HepG2 (cell line): Measurements from ENCODE around the gene RNU11. TPM values are rescaled to one million over a fixed set of nuclear protein-coding genes. Genes with fewer than 3 reads are reported as not detected.

Source experiments
- ASH2L ChIP-seq: fragments of 300-600, 200-600 bp; sonication (generic); IDR thresholded peaks from 2 replicates; pipeline ENCODE4 v1.7.0; 2017; ENCODE audit warnings: low read depth, mild to moderate bottlenecking, moderate library complexity, mixed read lengths, low read length; ENCODE audit not compliant: insufficient read length
- CHD4 ChIP-seq: fragments of 200-600 bp; sonication (generic); IDR thresholded peaks from 2 replicates; pipeline ENCODE4 v1.7.0; 2017; ENCODE audit warnings: mild to moderate bottlenecking, low read length, borderline replicate concordance
- FLYWCH1 ChIP-seq: sonication (generic); formaldehyde crosslinking; IDR thresholded peaks from 2 replicates; pipeline ENCODE4 v1.8.1; 2023; ENCODE audit warnings: mild to moderate bottlenecking, missing genetic modification reagents
- KDM5A ChIP-seq: fragments of 200-600 bp; sonication (generic); IDR thresholded peaks from 2 replicates; pipeline ENCODE4 v1.7.0; 2018; ENCODE audit warnings: antibody characterized with exemption, mild to moderate bottlenecking, low read length, borderline replicate concordance
- NFAT5 ChIP-seq: sonication (generic); formaldehyde crosslinking; IDR thresholded peaks from 2 replicates; pipeline ENCODE4 v1.4.0; 2020; ENCODE audit warnings: missing genetic modification reagents
- NFKB2 ChIP-seq: sonication (generic); formaldehyde crosslinking; IDR thresholded peaks from 2 replicates; pipeline ENCODE4 v1.4.0; 2020; ENCODE audit warnings: missing genetic modification reagents, borderline replicate concordance
- SIX4 ChIP-seq: sonication (generic); formaldehyde crosslinking; IDR thresholded peaks from 2 replicates; pipeline ENCODE4 v1.4.0; 2020; ENCODE audit warnings: missing genetic modification reagents
- TARDBP ChIP-seq: sonication (generic); formaldehyde crosslinking; IDR thresholded peaks from 2 replicates; pipeline ENCODE4 v1.8.0; 2022; ENCODE audit warnings: mild to moderate bottlenecking, missing genetic modification reagents
- TBL1XR1 ChIP-seq: fragments of 150-350 bp; IDR thresholded peaks from 2 replicates; pipeline ENCODE4 v1.6.1; 2014; ENCODE audit warnings: borderline replicate concordance, low read length; ENCODE audit not compliant: partially characterized antibody
- ZC3H4 ChIP-seq: sonication (generic); formaldehyde crosslinking; IDR thresholded peaks from 2 replicates; pipeline ENCODE4 v1.4.0; 2020; ENCODE audit warnings: missing genetic modification reagents, borderline replicate concordance
- ZFYVE20 ChIP-seq: sonication (generic); formaldehyde crosslinking; IDR thresholded peaks from 2 replicates; pipeline ENCODE4 v1.8.0; 2023; ENCODE audit warnings: low read depth, mild to moderate bottlenecking, moderate library complexity, missing genetic modification reagents, borderline replicate concordance
- ZNF235 ChIP-seq: sonication (generic); formaldehyde crosslinking; IDR thresholded peaks from 2 replicates; pipeline ENCODE4 v1.8.1; 2023; ENCODE audit warnings: mild to moderate bottlenecking, missing genetic modification reagents, borderline replicate concordance
- ZNF253 ChIP-seq: sonication (generic); formaldehyde crosslinking; IDR thresholded peaks from 2 replicates; pipeline ENCODE4 v1.8.0; 2022; ENCODE audit warnings: mild to moderate bottlenecking, missing genetic modification reagents, borderline replicate concordance
- ZNF430 ChIP-seq: sonication (generic); formaldehyde crosslinking; IDR thresholded peaks from 2 replicates; pipeline ENCODE4 v1.9.0; 2021; ENCODE audit warnings: mild to moderate bottlenecking, missing genetic modification reagents
- ZNF569 ChIP-seq: sonication (generic); formaldehyde crosslinking; IDR thresholded peaks from 2 replicates; pipeline ENCODE4 v1.5.0; 2020; ENCODE audit warnings: mild to moderate bottlenecking, missing genetic modification reagents, moderate library complexity, borderline replicate concordance
- ZNF7 ChIP-seq: IDR thresholded peaks from 2 replicates; pipeline ENCODE4 v1.6.1; 2016; ENCODE audit warnings: missing biosample characterization, missing genetic modification reagents
- ZNF781 ChIP-seq: sonication (generic); formaldehyde crosslinking; IDR thresholded peaks from 2 replicates; pipeline ENCODE4 v1.5.1; 2020; ENCODE audit warnings: borderline replicate concordance, mild to moderate bottlenecking, missing genetic modification reagents; ENCODE audit errors: not compliant biosample characterization
- ZSCAN30 ChIP-seq: sonication (generic); formaldehyde crosslinking; IDR thresholded peaks from 2 replicates; pipeline ENCODE4 v1.5.0; 2020; ENCODE audit warnings: mild to moderate bottlenecking, missing genetic modification reagents
- polyA plus RNA-seq, 8 experiments: library from polyadenylated mRNA; depleted of rRNA in 3 of 8; stranded (reverse) in 7 of 8; unstranded in 1 of 8; fragments of >200 nt; fragmentation: Illumina TruSeq in 4 of 8; extraction: Trizol in 4 of 8; gene quantifications; 2 replicates each; pipeline versions ENCODE4 v1.2.1 to v1.2.3, GENCODE V29; 2011 to 2016; ENCODE audit warnings: low read depth in 4 of 8, missing spikeins in 1 of 8, mixed read lengths in 1 of 8; ENCODE audit not compliant: insufficient read depth in 1 of 8
- total RNA-seq, 5 experiments: library from RNA; depleted of rRNA; stranded (reverse); fragments of >200 nt; fragmentation: Illumina TruSeq; extraction: Trizol; gene quantifications; 2 replicates each; pipeline ENCODE4 v1.2.3, GENCODE V29; 2016; ENCODE audit warnings: low read depth in 1 of 5
- TF ChIP-seq, protein P1 (sequence below), 2 experiments: sonication (generic) in 1 of 2; formaldehyde crosslinking in 1 of 2; IDR thresholded peaks; 2 replicates each; pipeline versions ENCODE4 v1.4.0 to v1.6.1; 2018 to 2020; ENCODE audit warnings: missing genetic modification reagents in 2 of 2, borderline replicate concordance in 1 of 2, low read depth in 1 of 2, mild to moderate bottlenecking in 1 of 2, missing biosample characterization in 1 of 2
- TF ChIP-seq, protein P2 (sequence below): sonication (generic); formaldehyde crosslinking; IDR thresholded peaks from 2 replicates; pipeline ENCODE4 v1.5.0; 2020; ENCODE audit warnings: missing genetic modification reagents, mild to moderate bottlenecking, borderline replicate concordance

RNU11 gene
- total and polyA plus RNA-seq, 2 of the 13 experiments (the other 11 are each of a cell fraction or from before 2014, with no cell fraction given), result not detected

GRCh38 chr1:28668956-28669723, 20.7 kb downstream of the RNU11 start (continued):
- TF ChIP-seq NFAT5 (CRISPR knock-in tag), result no peak
- no peak for TF ChIP-seq ZSCAN30 (CRISPR knock-in tag)
- no peak for TF ChIP-seq ZNF253 (CRISPR knock-in tag)
- no peak for TF ChIP-seq TBL1XR1
- no peak for TF ChIP-seq ZNF7 (CRISPR knock-in tag)
- no peak for TF ChIP-seq ZFYVE20 (CRISPR knock-in tag)
- TF ChIP-seq, protein P1, sequence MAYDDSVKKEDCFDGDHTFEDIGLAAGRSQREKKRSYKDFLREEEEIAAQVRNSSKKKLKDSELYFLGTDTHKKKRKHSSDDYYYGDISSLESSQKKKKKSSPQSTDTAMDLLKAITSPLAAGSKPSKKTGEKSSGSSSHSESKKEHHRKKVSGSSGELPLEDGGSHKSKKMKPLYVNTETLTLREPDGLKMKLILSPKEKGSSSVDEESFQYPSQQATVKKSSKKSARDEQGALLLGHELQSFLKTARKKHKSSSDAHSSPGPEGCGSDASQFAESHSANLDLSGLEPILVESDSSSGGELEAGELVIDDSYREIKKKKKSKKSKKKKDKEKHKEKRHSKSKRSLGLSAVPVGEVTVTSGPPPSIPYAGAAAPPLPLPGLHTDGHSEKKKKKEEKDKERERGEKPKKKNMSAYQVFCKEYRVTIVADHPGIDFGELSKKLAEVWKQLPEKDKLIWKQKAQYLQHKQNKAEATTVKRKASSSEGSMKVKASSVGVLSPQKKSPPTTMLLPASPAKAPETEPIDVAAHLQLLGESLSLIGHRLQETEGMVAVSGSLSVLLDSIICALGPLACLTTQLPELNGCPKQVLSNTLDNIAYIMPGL (CRISPR knock-in tag; IDR thresholded peaks at IDR 0.05; ENCODE audit: borderline replicate concordance in 1 of 2, low read depth in 1 of 2), result peak in 1 of 2 experiments; percentile 43; a peak in 1 of 4 replicates
- TF ChIP-seq ZNF569 (CRISPR knock-in tag), result no peak
- TF ChIP-seq, protein P2, sequence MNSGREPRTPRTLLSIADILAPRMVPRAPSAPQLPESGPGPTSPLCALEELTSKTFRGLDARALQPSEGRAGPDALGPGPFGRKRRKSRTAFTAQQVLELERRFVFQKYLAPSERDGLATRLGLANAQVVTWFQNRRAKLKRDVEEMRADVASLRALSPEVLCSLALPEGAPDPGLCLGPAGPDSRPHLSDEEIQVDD (CRISPR knock-in tag), result no peak
- no peak for TF ChIP-seq TARDBP (CRISPR knock-in tag)
- TF ChIP-seq CHD4, result no peak
- TF ChIP-seq SIX4, result no peak
- no peak for TF ChIP-seq ZC3H4 (CRISPR knock-in tag)
- peak; percentile 44 for TF ChIP-seq ASH2L
- no peak for TF ChIP-seq ZNF430
- TF ChIP-seq KDM5A, result no peak; the same call in 1 of the 2 replicates
- no peak for TF ChIP-seq ZNF781 (CRISPR knock-in tag)
- peak; percentile 39; the same call in 1 of the 2 replicates for TF ChIP-seq ZNF235 (CRISPR knock-in tag)
- TF ChIP-seq NFKB2 (CRISPR knock-in tag), result no peak; the same call in 1 of the 2 replicates
- no peak for TF ChIP-seq FLYWCH1 (CRISPR knock-in tag)
